GM12874 (cell line): Measurements from ENCODE around the gene TSR1.

ENCODE experiments used
- TF ChIP-seq, protein P1 (sequence below): IDR thresholded peaks from 2 replicates; pipeline ENCODE4 v1.5.1; 2011; ENCODE audit warnings: low read depth, mild to moderate bottlenecking, control low read depth, low read length, moderate library complexity; ENCODE audit not compliant: insufficient read depth

Gene TSR1

GRCh38 chr17:2304931-2305330 is 31.3 kb downstream of the TSR1 start:
- TF ChIP-seq, protein P1, sequence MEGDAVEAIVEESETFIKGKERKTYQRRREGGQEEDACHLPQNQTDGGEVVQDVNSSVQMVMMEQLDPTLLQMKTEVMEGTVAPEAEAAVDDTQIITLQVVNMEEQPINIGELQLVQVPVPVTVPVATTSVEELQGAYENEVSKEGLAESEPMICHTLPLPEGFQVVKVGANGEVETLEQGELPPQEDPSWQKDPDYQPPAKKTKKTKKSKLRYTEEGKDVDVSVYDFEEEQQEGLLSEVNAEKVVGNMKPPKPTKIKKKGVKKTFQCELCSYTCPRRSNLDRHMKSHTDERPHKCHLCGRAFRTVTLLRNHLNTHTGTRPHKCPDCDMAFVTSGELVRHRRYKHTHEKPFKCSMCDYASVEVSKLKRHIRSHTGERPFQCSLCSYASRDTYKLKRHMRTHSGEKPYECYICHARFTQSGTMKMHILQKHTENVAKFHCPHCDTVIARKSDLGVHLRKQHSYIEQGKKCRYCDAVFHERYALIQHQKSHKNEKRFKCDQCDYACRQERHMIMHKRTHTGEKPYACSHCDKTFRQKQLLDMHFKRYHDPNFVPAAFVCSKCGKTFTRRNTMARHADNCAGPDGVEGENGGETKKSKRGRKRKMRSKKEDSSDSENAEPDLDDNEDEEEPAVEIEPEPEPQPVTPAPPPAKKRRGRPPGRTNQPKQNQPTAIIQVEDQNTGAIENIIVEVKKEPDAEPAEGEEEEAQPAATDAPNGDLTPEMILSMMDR: no peak

GRCh38 chr17:2303204-2304188 is 32.8 kb downstream of the TSR1 start, which contains the start of the genes SMG6 and SRR:
Gene SMG6, minus strand, starts transcription at chr17:2303785. Its CDS starts 65 bp downstream, at chr17:2303720.
Gene SRR, plus strand, starts transcription at chr17:2303950. Its CDS starts 11,611 bp downstream, at chr17:2315561.
- TF ChIP-seq, protein P1: no peak

DNA sequence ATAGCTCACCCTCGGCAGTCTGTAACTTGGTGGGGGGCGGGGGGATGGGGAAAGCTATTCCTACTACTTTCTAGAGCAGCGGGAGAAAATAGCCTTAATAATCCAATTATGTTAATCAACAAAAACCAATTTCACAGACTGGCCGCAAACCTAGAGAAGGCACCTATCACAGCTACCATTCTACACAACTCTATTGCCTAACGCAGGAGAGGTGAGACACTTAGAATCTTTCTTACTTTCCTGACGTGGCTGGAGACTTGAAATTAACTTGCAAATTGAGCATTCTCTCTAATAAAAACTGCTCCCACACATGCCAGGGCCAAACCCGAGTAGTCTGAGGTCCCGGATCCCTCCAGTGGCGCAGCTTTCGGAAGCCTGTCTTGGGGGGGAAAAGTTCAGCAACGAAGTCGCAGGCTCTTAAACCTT is 33.5 kb downstream of the TSR1 start:
- TF ChIP-seq, protein P1: no peak

DNA sequence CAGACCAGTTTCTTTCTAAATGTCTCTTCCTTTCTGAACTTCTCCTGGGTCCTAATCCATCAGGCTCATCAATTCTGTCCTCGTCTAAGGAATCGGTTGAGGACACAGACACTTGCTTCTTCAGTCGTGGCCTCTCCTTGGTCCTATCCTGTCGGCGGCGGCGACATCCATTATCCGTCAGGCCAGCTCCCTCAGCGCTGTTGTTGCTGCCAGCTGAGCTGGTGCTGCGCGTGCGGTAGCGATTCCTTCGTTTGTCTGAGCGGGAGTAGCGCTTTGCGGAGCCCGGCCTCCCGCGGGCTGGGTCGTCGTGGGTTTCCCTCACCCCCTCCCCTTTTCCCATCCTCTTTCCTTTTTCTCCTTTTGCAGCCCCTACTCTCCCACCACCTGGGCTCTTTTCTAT is 36.5 kb downstream of the TSR1 start:
- TF ChIP-seq, protein P1: no peak

- TF ChIP-seq, protein P1: no peak
Measured at GRCh38 chr17:2299136-2299535, 37.1 kb downstream of the TSR1 start.

DNA sequence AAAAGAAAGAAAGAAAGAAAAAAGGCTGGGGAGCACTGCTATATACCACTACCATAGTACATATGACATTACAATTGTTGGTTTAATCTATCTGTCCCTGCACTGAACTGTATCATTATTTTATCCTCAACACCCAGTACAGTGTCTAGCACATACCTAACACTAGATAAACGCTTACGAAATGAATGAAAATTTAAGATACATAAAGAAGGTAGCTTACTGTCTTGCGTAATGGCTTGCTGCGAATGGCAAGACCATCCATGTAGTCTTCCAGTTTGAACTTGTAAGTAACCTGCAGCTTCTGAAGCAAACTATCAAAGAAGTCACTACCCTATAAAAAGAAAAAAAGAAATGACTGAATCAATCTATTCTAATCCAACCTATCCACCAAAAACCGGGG is 39.2 kb downstream of the TSR1 start:
- TF ChIP-seq, protein P1: no peak

DNA sequence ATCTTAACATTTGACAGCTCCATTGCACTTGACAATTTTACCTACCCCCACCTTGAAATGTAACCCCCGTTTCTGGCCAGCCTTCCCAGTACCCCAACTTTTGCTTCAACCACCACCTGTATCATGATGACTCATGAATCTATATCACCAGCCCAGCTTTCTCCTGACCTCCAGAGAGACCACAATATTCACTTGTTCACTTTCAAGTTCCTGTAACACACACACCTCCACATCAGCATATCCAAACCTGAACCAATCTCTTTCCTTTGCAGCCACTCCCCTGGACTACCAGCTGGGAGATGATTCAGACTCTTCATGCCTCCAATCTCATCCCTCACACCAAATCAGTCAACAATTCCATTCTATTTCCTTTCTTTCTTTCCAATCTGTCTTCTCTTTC is 40.7 kb downstream of the TSR1 start:
- TF ChIP-seq, protein P1: no peak
